Activated CD8-positive, alpha-beta memory T cell treated with anti-CD3 and anti-CD28 coated beads, Interleukin-2, amount 50 U/mL, for 24 hours (primary cell): ENCODE data around the gene ANTXRL.
"Not testable (repeated sequence)": the region's sequence is repeated elsewhere in the genome, so short reads cannot be mapped to it uniquely, and the experiment has no call there.

ENCODE experiments used
- DNase-seq: peaks from one replicate; pipeline ENCODE4 v3.0.0-alpha.2; 2020; ENCODE audit errors: extremely low read depth

ANTXRL gene

GRCh38 chr10:46308113-46308415 is 21.3 kb downstream of the ANTXRL start:
- DNase-seq = no peak

DNA sequence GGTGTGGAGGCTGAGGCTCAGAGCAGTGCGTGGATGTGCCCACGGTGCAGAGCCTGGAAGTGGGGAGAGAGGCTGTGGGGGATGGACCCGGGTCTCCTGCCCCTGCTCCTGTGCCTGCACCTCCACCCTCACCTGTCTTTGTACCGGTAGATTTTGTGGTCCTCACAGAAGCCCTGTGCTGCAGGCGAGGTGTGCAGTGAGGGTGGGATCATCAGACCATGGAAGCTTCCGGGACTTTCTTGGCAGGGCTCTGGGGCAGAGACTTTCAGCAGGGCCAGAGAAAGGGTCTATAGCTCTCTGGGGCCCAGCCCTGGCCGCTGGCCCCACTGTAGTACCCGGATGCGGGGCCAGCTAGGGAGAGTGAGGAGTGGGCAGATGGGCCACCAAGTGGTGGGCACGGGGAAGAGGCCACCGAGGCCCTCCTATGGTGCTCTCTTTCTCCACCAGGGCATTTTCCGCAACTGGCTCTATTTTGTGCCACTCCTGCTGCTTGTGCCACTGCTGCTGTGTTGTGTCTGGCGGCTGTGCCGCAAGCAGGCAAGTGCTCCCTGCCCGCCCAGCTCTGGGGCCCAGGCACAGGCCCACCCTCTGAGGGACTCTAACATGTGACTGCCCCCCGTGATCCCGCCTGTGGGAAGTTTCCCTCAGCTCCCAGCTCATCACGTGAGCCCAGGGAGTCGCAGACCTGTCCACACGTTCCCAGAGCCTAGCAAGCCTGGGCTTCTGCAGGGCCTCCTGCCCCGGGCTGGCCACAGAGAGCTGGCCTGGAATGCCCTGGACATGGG is 22.1 kb downstream of the ANTXRL start:
- no peak for DNase-seq

DNA sequence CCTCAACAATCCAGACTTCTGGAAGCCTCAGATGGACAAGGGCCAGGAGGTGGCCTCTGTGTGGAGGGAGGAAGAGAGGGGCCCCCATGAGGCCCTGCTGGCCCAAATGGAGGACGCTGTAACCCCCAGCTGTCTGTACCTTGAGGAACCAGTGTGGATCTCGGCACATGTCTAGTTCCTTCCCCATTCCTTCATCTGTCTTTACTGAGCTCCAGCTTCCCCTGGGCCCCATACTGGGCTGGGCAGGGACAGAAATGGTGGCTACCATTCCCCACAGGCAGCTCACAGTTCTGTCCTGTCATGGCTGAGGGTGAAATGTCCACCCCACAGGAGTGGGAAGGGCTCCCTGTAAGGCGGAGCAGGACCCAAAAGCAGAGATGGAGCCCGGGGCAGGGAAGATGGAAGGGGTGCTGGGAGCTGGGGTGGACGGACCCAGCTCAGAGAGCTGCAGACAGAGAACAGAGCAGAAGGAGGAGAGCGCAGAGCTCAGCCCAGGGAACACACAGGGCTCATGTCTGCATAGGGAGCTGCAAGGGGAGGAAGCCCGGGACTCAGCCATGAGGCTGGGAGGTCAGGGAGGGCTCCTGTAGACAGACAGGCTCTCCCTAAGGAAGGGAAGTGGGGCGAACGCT is 22.8 kb downstream of the ANTXRL start:
- DNase-seq = no peak

GRCh38 chr10:46310143-46310514 is 23.3 kb downstream of the ANTXRL start:
- no peak for DNase-seq

- no peak for DNase-seq
These were observed 24.1 kb downstream of the ANTXRL start for GRCh38 chr10:46310851-46311250.

DNA sequence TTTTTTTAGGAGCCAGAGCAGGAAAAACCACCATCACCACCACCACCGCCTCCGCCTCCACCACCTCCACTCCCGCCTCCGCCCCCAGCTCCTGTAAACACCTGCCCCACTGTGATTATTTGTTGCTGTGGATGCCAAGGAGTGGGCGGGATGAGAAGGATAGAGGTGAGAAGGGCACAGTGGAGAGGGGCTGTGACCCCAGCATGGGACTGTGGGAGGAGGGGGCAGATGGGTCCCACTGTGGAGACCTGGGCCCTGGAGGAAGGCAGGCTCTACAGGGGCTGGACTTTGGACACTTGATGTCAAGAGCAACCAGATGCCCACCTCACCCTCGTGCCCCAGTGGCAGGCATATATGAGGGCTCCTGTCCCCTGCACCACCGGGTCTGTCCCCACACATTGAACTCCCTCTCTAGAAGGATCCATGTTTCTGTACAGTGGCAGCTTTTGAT is 24.7 kb downstream of the ANTXRL start:
- DNase-seq = no peak

DNA sequence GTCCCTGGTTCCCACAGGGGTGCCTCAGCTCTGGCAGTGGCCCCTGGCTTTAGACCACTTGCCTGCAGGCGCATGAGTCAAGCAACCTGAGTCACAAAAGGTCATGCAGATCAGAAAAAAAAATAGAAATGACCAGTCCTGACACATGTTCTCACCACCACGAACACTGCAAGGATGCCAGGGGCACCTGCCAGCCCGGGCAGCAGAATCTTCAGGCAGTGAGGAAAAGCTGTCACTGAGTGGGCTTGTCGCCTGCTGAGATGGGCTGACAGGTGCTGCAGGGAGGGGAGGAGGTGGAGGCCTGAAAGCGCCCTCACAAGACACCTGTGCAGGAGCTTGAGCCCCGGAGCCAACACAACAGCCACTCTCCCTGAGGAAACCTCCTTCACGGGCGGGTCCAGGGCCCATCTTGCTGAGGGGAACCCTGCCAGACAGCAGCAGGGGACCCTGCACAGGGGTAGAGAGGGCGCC is 25.2 kb downstream of the ANTXRL start:
- DNase-seq = not testable (repeated sequence)

DNA sequence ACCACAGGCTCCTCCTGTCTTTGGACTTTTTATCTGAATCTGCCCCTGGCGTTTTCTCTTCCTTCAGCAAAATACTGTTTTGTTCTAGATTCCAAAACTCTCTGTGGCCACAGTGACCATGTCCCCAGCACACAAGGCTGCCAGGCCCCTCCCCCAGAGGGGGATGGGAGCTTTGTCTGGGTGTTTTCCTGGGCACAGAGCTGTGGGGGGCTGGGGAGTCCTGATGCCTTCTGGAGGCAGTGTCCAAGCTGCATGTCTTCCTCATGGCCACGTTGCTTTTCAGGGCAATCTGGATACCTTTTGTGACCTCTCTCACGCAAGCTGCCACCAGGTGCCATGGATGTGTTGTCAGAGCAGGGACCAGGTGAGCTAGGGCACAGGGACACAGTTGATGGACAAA is 26.2 kb downstream of the ANTXRL start:
- no peak for DNase-seq

- DNase-seq = no peak
These were observed 27.3 kb downstream of the ANTXRL start for GRCh38 chr10:46314071-46314470.

DNA sequence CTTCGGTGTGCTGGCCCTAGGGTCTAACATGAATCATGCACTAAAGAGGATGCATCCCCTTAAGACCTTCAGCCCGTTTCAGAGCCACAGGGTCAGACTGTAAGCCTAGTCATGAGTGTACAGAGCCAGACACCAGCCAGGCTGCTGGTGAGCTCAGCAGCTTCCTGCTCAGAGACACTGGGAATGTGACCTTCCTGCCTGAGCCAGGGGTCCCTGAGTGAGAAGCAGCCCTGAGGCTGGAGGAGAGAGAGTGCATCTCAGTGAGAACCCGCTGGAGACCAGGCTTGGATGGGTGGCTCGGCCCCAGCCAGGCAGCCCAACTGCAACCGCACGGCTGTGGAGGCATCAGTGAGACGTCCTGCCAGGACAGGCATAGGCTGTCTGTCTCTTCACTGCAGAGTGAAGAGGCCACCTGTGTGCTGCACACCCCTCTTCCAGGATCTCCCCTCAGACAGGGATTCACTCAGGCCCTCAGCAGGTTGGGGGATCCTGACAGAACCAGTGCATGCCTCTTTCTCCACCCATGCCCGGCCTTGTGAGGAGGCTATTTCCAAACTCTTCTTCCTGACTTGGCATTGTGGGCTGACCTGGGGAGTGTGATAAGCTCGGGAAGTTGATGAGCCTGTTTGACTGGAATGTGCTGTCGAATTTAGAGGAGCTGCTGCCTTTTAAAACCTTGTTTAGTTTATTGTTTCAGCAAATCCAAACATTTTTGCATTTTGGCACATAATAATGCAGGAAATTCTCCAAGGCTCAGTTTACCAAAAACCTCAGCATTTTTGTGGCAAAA is 28.5 kb downstream of the ANTXRL start:
- not testable (repeated sequence) for DNase-seq

- DNase-seq = no peak
These were observed 30.6 kb downstream of the ANTXRL start for GRCh38 chr10:46317370-46317769.

DNA sequence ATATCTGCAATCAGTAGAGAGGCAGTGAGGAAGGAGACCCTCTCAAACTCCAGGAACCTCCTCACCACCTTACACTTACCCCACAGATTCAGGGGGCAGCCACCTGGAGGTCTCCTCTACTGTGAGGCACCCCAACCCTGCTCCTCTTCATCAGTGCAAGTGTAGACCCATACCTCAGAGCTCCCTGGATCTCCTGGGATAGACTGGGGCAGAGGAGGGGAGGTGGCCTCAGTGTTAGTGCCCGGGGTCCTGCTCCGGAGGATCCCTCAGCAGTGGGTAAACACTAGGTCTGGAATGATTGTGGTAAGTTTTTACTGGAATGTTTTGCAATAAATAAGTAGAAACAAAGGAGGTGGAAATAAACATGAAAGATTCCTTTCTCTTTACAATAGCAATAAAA is 31.1 kb downstream of the ANTXRL start:
- no peak for DNase-seq

- DNase-seq = no peak
These were observed 32.0 kb downstream of the ANTXRL start for GRCh38 chr10:46318799-46319198.

- no peak for DNase-seq
These were observed 32.6 kb downstream of the ANTXRL start for GRCh38 chr10:46319389-46319788.

- no peak for DNase-seq
These were observed 35.0 kb downstream of the ANTXRL start for GRCh38 chr10:46321770-46322169.

DNA sequence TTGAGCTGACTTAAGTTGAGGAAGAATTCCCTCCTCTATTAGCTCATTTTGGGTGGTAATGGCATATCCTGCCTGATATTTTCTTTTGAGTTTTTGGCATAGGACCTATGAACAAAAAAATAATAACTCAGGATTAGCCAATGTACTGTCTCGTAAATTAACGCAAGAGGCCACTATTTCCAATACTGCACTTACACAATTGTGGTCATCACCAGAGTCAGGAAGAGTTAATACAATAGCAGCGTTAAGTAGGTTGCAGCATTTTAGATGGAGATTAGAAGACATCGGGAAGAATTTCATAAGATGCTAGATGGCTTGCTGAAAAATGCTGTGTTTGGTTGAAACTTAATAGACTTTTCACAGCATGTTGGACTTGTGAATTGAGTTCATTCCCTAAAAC is 36.4 kb downstream of the ANTXRL start:
- no peak for DNase-seq

DNA sequence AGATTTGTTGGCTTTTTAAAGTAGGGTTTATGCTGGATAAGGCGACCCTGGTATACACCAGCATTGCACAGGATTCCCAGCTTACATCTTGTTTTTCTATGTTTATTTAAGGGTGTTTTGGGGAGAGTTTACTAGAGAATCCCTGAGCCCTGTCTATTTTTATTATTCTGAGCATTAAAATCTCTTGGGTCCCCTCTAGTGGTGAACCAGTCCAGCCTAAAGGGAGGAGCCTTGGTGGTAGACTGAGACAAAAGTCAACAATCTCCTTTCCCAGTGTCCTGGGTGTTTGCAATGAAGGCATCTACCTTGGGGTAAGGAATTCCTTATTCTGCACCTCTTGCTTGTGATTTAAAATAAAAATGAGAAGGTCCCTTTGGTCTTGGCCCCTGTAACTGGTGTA is 38.2 kb downstream of the ANTXRL start:
- no peak for DNase-seq

DNA sequence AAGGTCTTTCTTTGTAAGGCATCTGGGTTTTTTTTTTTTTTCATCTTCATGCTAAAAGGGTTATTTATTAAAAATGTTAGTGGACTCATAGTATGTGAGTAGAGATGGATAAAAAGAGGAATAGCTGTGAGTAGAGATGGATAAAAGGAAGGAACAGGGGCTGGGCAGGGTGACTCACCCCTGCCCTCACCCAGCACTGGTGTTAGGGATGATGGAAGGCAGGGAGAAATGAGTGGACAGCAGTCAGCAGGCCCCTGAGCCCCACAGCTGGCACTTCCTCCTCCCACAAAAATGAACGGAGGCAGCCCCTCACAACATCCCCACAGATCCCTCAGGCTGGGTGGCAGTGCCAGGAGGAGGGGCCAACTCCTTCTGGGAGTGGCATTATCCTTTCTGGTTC is 39.3 kb downstream of the ANTXRL start:
- no peak for DNase-seq

DNA sequence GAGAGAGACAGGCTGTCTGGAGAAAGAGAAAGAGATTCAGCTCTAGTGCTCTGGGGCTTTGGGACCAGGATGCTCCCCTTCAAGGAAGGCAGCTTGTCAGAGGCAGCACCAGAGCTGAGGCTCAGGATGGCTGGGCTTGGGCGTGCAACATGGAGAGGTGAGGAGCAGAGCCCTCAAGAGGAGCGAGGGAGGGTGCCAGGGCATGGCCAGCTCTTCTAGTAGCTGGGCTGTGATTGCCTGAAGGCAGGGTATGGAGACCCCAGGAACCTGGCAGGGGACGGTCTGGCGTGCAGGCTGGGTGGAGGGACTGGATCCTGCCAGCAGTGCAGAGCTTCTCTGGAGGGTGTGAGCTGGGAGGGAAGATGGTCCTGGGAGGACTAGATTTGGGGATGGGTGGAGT is 40.2 kb downstream of the ANTXRL start:
- no peak for DNase-seq

DNA sequence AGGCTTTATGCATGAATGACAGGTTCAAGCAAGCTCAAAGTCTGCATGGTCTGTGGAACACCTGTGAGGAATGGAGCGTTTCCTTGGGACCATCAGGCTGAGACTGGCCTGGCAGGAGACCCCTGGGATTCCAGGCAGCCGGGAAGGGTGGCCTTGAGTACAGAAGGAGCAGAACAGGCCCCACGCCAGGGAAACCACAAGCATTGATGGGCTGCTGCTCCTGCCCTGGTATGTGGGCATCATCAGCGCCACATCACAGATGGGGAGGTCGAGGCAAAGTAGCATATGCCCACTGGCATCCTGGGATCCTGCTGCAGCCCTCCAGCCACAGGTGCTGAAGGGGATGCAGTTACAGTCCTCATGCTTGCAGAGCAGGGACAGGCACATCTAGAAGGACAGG is 40.9 kb downstream of the ANTXRL start:
- DNase-seq = no peak

DNA sequence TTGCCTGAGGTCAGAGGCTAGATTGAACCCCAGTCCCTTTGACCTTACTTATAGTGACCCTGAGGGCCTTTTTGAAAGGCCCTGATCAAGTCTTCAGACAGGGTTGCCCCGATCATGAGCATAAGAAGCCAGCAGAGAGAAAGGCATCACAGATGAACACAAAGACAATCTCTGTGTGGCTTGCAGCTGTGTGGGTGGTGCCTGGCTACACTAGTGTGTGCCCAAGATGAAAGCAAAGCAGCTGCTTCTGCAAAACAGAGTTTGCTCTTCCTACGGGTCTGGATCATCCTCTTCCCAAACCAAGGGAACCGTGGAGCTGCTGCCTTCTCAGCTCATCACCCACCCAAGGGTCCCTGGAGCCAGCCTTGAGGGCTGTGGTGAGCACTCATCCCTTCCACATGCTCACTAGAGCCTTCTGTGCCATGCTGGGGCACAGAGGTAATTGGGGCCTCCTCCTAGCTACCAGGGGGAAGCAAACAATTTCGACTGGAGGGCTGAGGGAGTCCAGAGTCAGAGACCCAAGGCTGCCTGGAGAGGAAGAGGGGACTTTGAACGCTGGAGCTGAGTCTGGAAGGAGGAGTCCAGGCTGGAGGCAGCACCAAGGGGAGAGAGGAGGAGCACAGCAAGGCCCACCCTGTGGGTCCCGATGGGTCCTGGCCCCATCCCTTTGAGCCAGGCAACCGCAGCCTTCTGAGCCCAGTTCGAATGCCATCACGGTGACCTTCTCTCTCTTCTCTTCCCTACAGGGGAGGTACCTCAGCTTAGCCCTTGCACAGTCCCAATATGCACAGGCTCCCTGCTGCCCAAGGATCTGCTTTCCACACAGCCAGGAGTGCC is 42.3 kb downstream of the ANTXRL start:
- DNase-seq = no peak

DNA sequence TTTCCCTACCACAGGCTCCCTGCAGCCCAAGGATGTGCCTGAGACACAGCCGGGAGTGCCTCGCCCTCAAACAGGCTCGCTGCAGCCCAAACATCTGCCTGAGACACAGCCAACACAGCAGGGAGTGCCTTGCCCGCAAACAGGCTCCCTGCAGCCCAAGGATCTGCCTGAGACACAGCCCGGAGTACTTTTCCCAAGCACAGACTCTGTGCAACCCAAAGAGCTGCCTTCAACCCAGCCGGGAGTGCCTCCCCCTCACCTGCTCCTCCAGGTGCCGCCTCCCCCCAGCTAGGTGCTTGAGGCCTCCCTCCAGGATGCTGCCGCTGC is 42.9 kb downstream of the ANTXRL start:
- no peak for DNase-seq
